H1 (cell line): ENCODE results near the gene ACSM3. TPM values are rescaled to one million over a fixed set of nuclear protein-coding genes. Genes with fewer than 3 reads are reported as not detected.

ENCODE experiments used
- CHD7 ChIP-seq: fragments of 300-600 bp; sonication (generic); IDR thresholded peaks from 2 replicates; pipeline ENCODE4 v1.7.1; 2012; ENCODE audit warnings: low read length, moderate library complexity, mild to moderate bottlenecking, inconsistent platforms; ENCODE audit not compliant: insufficient replicate concordance
- CREB1 ChIP-seq: IDR thresholded peaks from 2 replicates; pipeline ENCODE4 v1.6.1; 2012; ENCODE audit warnings: inconsistent platforms
- CTBP2 ChIP-seq: IDR thresholded peaks from 2 replicates; pipeline ENCODE4 v1.7.0; 2011; ENCODE audit warnings: borderline replicate concordance, mild to moderate bottlenecking, moderate library complexity, mixed read lengths, low read length; ENCODE audit not compliant: insufficient read depth, insufficient read length
- GABPA ChIP-seq: IDR thresholded peaks from 2 replicates; pipeline ENCODE4 v1.6.1; 2011; ENCODE audit warnings: mild to moderate bottlenecking, low read length, moderate library complexity, borderline replicate concordance; ENCODE audit not compliant: insufficient read depth
- GTF2F1 ChIP-seq: IDR thresholded peaks from 2 replicates; pipeline ENCODE4 v1.6.1; 2012; ENCODE audit warnings: low read depth, low read length, improper control_type of control experiment, borderline replicate concordance
- HDAC6 ChIP-seq: IDR thresholded peaks from one replicate; pipeline ENCODE4 v1.7.1; 2012; ENCODE audit warnings: low read depth, mild to moderate bottlenecking, inconsistent platforms, low read length, moderate library complexity
- PHF8 ChIP-seq: fragments of 200-600 bp; sonication (generic); conservative IDR thresholded peaks from 2 replicates; pipeline ENCODE4 v1.7.1; 2012; ENCODE audit warnings: low read depth, mild to moderate bottlenecking, inconsistent platforms, low read length, moderate library complexity
- SP4 ChIP-seq: IDR thresholded peaks from 2 replicates; pipeline ENCODE4 v1.6.1; 2012; ENCODE audit warnings: low read length, inconsistent platforms
- TAF7 ChIP-seq: optimal IDR thresholded peaks from 2 replicates; pipeline ENCODE3; 2011; ENCODE audit warnings: low read depth, mild to moderate bottlenecking, inconsistent platforms, low read length, moderate library complexity, borderline replicate concordance
- TEAD4 ChIP-seq: IDR thresholded peaks from 2 replicates; pipeline ENCODE4 v1.6.1; 2012; ENCODE audit warnings: low read depth, low read length, inconsistent platforms, mixed read lengths
- polyA plus RNA-seq, 7 experiments: library from polyadenylated mRNA; depleted of rRNA in 3 of 7; stranded (reverse) in 5 of 7; unstranded in 2 of 7; fragments of >200 nt in 5 of 7; fragments of 200-250 nt in 2 of 7; gene quantifications; 1 replicate in 5 of 7; 2 replicates in 1 of 7; 4 replicates in 1 of 7; pipeline versions ENCODE4 v1.2.1 to v1.2.3, GENCODE V29; 2011 to 2013; ENCODE audit warnings: missing spikeins in 2 of 7, mixed read lengths in 2 of 7
- total RNA-seq: library from RNA; stranded (reverse); fragmentation: NEBNext Ultra II Directional; extraction: Animal tissue kit (Norgen Biotek cat#: 25700); gene quantifications from 2 replicates; pipeline ENCODE4 v1.2.1, GENCODE V29; 2021

The ACSM3 gene
- total and polyA plus RNA-seq, 2 of the 8 experiments (the other 6 are each of a cell fraction or from before 2014, with no cell fraction given): 5.7 to 6.2 TPM

GRCh38 chr16:20806168-20807050 is 42.6 kb downstream of the ACSM3 start, which contains the start of the genes ERI2 and REXO5 (continued):
- TF ChIP-seq GABPA (peak; percentile 95), HDAC6 (no peak), GTF2F1 (0 out of 2 replicates have a peak, but pooled peaks have one; percentile 44), CTBP2 (no peak), TEAD4 (no peak), CREB1 (no peak), TAF7 (peak; percentile 93), CHD7 (no peak), SP4 (no peak), PHF8 (peak; percentile 72)
